Body of pancreas (tissue), 4 donors: ENCODE data around the gene KLF7.

ENCODE experiments used
- CTCF ChIP-seq, 7 experiments: fragments of 450-650 bp in 4 of 7; fragments of 200-600 bp in 3 of 7; sonication (generic) in 3 of 7; IDR thresholded peaks; one replicate each; pipeline ENCODE4 v1.5.1; 2016 to 2019; ENCODE audit warnings: antibody characterized with exemption in 7 of 7
- POLR2A ChIP-seq, 3 donors: fragments of 450-650 bp; IDR thresholded peaks; one replicate each; pipeline ENCODE4 v1.6.1; 2016; ENCODE audit warnings: antibody characterized with exemption in 3 of 3, mild to moderate bottlenecking in 2 of 3

GRCh38 chr2:207126724-207127308, 38.9 kb downstream of the KLF7 start:
- TF ChIP-seq CTCF (IDR thresholded peaks at IDR 0.05) (no peak), POLR2A (IDR thresholded peaks at IDR 0.05) (no peak)
